NT2/D1 (cell line): Measurements from ENCODE around the gene FCSK.

ENCODE experiments used
- SUZ12 ChIP-seq: IDR thresholded peaks from 2 replicates; pipeline ENCODE4 v1.6.1; 2011; ENCODE audit not compliant: insufficient read length, insufficient read depth; ENCODE audit errors: extremely low read depth
- ZNF274 ChIP-seq: IDR thresholded peaks from 2 replicates; pipeline ENCODE4 v1.6.1; 2011; ENCODE audit warnings: mild to moderate bottlenecking, low read depth, low read length

- TF ChIP-seq ZNF274 (no peak), SUZ12 (no peak)
These were observed 15.8 kb upstream of the FCSK start for GRCh38 chr16:70438585-70438968.
